Nephron progenitor cell (in vitro differentiated cells): ENCODE measurements around the gene NRCAM.
"Not testable (repeated sequence)": the region's sequence is repeated elsewhere in the genome, so short reads cannot be mapped to it uniquely, and the experiment has no call there.

ENCODE experiments used
- DNase-seq: peaks from one replicate; pipeline ENCODE4 v3.0.0; 2021
- H3K27ac Mint-ChIP-seq: 2 replicates; pipeline ENCODE4 v1.8.0; 2021; ENCODE audit warnings: mild to moderate bottlenecking, moderate library complexity, mixed read lengths
- H3K27me3 Mint-ChIP-seq: 2 replicates; pipeline ENCODE4 v1.8.0; 2021; ENCODE audit warnings: mild to moderate bottlenecking, low read depth, mixed read lengths; ENCODE audit not compliant: poor library complexity
- H3K36me3 Mint-ChIP-seq: 2 replicates; pipeline ENCODE4 v1.8.0; 2021; ENCODE audit warnings: low read depth, mixed read lengths
- H3K4me1 Mint-ChIP-seq: 2 replicates; pipeline ENCODE4 v1.8.0; 2021; ENCODE audit warnings: mixed read lengths
- H3K4me3 Mint-ChIP-seq: 2 replicates; pipeline ENCODE4 v1.8.0; 2021; ENCODE audit warnings: mild to moderate bottlenecking, moderate library complexity, mixed read lengths
- H3K9me3 Mint-ChIP-seq: 2 replicates; pipeline ENCODE4 v1.8.0; 2021; ENCODE audit warnings: mild to moderate bottlenecking, moderate library complexity, mixed read lengths
- CTCF ChIP-seq: fragments of 200-600 bp; sonication (generic); IDR thresholded peaks from 2 replicates; pipeline ENCODE4 v1.5.0; 2021; ENCODE audit warnings: antibody characterized with exemption

NRCAM gene

GRCh38 chr7:108282427-108282996, 173.7 kb downstream of the NRCAM start:
- DNase-seq: no peak
- peaks cover 6% of the 10 kb centered on the region for H3K4me1 Mint-ChIP-seq
- H3K27ac Mint-ChIP-seq: no peak overlapping the region
- peaks cover 12% of the 10 kb centered on the region for H3K27me3 Mint-ChIP-seq
- peaks cover 5% of the 10 kb centered on the region for H3K9me3 Mint-ChIP-seq
- H3K4me3 Mint-ChIP-seq: no peak overlapping the region
- H3K36me3 Mint-ChIP-seq: no peaks in the 10 kb centered on the region
- no peak for TF ChIP-seq CTCF

- H3K27me3 Mint-ChIP-seq: peaks cover 3% of the 10 kb centered on the region
- no peak overlapping the region for H3K4me3 Mint-ChIP-seq
- TF ChIP-seq CTCF: no peak
- no peak overlapping the region for H3K27ac Mint-ChIP-seq
- DNase-seq: no peak
- H3K4me1 Mint-ChIP-seq: peaks cover 2% of the 10 kb centered on the region
- peaks cover 24% of the 10 kb centered on the region for H3K9me3 Mint-ChIP-seq
- no peaks in the 10 kb centered on the region for H3K36me3 Mint-ChIP-seq
These were observed 176.1 kb downstream of the NRCAM start for GRCh38 chr7:108280136-108280535.

- peaks cover 36% of the 10 kb centered on the region for H3K9me3 Mint-ChIP-seq
- H3K4me3 Mint-ChIP-seq: no peak overlapping the region
- no peaks in the 10 kb centered on the region for H3K36me3 Mint-ChIP-seq
- no peak overlapping the region for H3K27ac Mint-ChIP-seq
- TF ChIP-seq CTCF: no peak
- no peaks in the 10 kb centered on the region for H3K4me1 Mint-ChIP-seq
- DNase-seq: no peak
- no peaks in the 10 kb centered on the region for H3K27me3 Mint-ChIP-seq
These were observed 177.5 kb downstream of the NRCAM start for GRCh38 chr7:108278776-108279175.

- Mint-ChIP-seq H3K4me3 (no peak overlapping the region), H3K36me3 (no peaks in the 10 kb centered on the region), H3K4me1 (no peaks in the 10 kb centered on the region), H3K27me3 (no peaks in the 10 kb centered on the region), H3K27ac (no peak overlapping the region), H3K9me3 (peaks cover 36% of the 10 kb centered on the region)
- no peak for TF ChIP-seq CTCF
- no peak for DNase-seq
These were observed 178.0 kb downstream of the NRCAM start for GRCh38 chr7:108278281-108278680.

- peaks cover 36% of the 10 kb centered on the region for H3K9me3 Mint-ChIP-seq
- not testable (repeated sequence) for H3K4me3 Mint-ChIP-seq, H3K4me1 Mint-ChIP-seq, H3K36me3 Mint-ChIP-seq, DNase-seq, H3K27me3 Mint-ChIP-seq, H3K27ac Mint-ChIP-seq
These were observed 181.8 kb downstream of the NRCAM start for GRCh38 chr7:108274447-108274846.

- not testable (repeated sequence) for DNase-seq
- peaks cover 35% of the 10 kb centered on the region for H3K9me3 Mint-ChIP-seq
These were observed 183.3 kb downstream of the NRCAM start for GRCh38 chr7:108272891-108273290.

GRCh38 chr7:108270385-108271015, 185.7 kb downstream of the NRCAM start:
- Mint-ChIP-seq H3K9me3 (peaks cover 15% of the 10 kb centered on the region), H3K27ac (no peak overlapping the region), H3K27me3 (peaks cover 4% of the 10 kb centered on the region), H3K36me3 (no peaks in the 10 kb centered on the region), H3K4me1 (no peaks in the 10 kb centered on the region), H3K4me3 (no peak overlapping the region)
- DNase-seq: no peak
- no peak for TF ChIP-seq CTCF

More at GRCh38 chr7:108272891-108273290, 183.3 kb downstream of the NRCAM start:
- not testable (repeated sequence) for H3K36me3 Mint-ChIP-seq, H3K4me3 Mint-ChIP-seq, H3K4me1 Mint-ChIP-seq, H3K27me3 Mint-ChIP-seq, H3K27ac Mint-ChIP-seq
